Calu3 (cell line): Measurements from ENCODE around the gene FBXW8. TPM values are rescaled to one million over a fixed set of nuclear protein-coding genes. Genes with fewer than 3 reads are reported as not detected.

Source experiments
- BruUV-seq: library from RNA; stranded (reverse); fragments of 400-500 nt; replicated peaks from 2 replicates; lab custom pipeline; 2021; lab: Mats Ljungman, UMichigan
- CTCF ChIA-PET: fragments of 300-600 bp; sonication (Branson Sonifier 250); formaldehyde crosslinking; loops from one replicate; lab custom pipeline; 2022; ENCODE audit warnings: antibody characterized with exemption; lab: Charles Lee
- DNase-seq: peaks from one replicate; pipeline ENCODE4 v3.0.0; 2022
- H3K27ac Mint-ChIP-seq: one replicate; pipeline ENCODE4 v1.8.0; 2022; ENCODE audit warnings: mixed read lengths; ENCODE audit not compliant: unreplicated experiment
- H3K27me3 Mint-ChIP-seq: one replicate; pipeline ENCODE4 v1.8.0; 2022; ENCODE audit warnings: mixed read lengths; ENCODE audit not compliant: unreplicated experiment
- H3K36me3 Mint-ChIP-seq: one replicate; pipeline ENCODE4 v1.8.0; 2022; ENCODE audit warnings: mild to moderate bottlenecking, moderate library complexity, mixed read lengths; ENCODE audit not compliant: insufficient read depth, unreplicated experiment
- H3K4me1 Mint-ChIP-seq: one replicate; pipeline ENCODE4 v1.8.0; 2022; ENCODE audit warnings: mild to moderate bottlenecking, low read depth, mixed read lengths; ENCODE audit not compliant: unreplicated experiment
- H3K4me3 Mint-ChIP-seq: one replicate; pipeline ENCODE4 v1.8.0; 2022; ENCODE audit warnings: mild to moderate bottlenecking, low read depth, moderate library complexity, mixed read lengths; ENCODE audit not compliant: unreplicated experiment
- H3K9me3 Mint-ChIP-seq: one replicate; pipeline ENCODE4 v1.8.0; 2022; ENCODE audit warnings: low read depth, mixed read lengths; ENCODE audit not compliant: unreplicated experiment
- intact Hi-C: fragments of 100-400 bp; cut with micrococcal nuclease; formaldehyde crosslinking; loops from one replicate; pipeline ENCODE4 v1.10.0; 2022; ENCODE audit not compliant: unreplicated experiment
- total RNA-seq: library from RNA; stranded (reverse); gene quantifications from 2 replicates; pipeline ENCODE4 v1.2.3, GENCODE V29; 2022
- TF ChIP-seq, protein P1 (sequence below): fragments of 200-600 bp; IDR thresholded peaks from one replicate; pipeline ENCODE4 v1.8.0; 2022; ENCODE audit warnings: antibody characterized with exemption; ENCODE audit not compliant: unreplicated experiment

Gene FBXW8
- total RNA-seq, 1 experiment from 2014 or later = 18.2 TPM

DNA sequence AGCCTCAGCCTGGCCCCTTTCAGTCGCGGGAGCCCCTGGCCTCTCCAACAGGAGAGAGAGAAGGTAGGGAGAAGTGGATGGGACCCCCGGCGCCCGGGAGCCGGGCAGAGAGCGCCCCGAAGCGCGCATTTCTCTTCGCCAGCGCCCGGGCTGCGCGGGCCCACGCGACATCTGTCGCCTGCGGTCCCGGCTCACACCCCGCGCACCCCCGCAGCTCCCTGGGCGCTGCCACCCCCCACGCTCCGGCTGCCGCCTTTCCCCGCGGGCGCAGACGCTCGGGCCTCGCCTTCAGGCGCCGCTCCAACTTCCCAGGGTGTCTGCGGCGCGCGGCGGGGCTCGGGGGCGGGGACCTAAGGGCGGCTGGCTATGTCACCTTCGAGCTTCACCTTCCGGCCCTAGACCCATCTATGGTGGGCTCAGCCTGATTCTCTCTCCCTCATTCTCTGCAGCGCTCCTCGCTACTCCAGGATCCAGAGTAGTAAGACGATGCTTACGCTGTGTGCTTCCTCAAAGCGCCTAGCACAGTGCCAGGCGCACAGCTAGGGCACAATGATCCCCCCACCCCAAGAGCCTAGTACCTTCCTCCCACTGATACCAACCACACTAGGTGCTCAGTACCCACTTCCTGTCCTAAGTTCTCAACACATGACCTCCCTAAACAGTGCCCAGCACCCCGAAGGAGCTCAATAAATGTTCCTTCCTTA lies 31.1 kb upstream of the FBXW8 start:
- H3K27me3 Mint-ChIP-seq = peaks cover 91% of the 10 kb centered on the region
- no TSS peak for BruUV-seq
- H3K27ac Mint-ChIP-seq = no peak overlapping the region

DNA sequence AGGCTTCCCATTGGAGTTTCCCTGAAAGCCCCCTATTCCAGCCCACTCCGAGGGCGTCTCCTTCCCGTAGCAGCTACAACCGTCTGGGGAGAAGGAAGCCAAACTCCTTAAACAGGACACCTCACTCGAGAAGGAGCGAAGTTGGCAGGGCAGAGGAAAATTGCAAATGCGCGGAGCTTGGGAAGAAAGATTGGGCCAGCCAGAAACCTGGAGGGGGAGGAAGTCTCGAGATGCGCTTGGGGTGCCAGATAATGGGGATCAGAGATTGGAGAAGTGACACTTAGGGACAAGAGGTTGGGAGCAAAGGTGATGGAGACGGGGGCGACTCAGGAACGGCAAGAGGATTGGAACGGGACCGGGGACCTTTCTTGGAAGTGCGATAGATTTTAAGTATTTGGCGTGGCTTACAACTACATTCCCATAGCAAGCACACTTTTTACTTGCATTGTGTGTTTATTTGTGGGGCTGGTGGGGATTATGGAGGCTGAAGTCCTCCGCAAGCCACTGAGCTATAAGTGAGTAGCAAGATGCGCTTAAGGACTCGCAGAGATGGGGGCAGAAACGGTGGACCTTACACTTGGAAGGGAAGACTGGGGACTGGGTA lies 30.4 kb upstream of the FBXW8 start:
- Mint-ChIP-seq H3K36me3 (peaks cover 11% of the 10 kb centered on the region), H3K27me3 (peaks cover 88% of the 10 kb centered on the region), H3K27ac (no peak overlapping the region), H3K9me3 (no peaks in the 10 kb centered on the region), H3K4me1 (peaks cover 30% of the 10 kb centered on the region), H3K4me3 (peak overlapping the region; percentile 65)
- BruUV-seq = no TSS peak
- intact Hi-C loops = loop anchor here (10.0 kb wide), 1 partner anchor 146 kb away; the partner anchor contains the start of genes RNFT2 and SPRING1
- CTCF ChIA-PET = interaction anchor here (0.5 to 1.5 kb wide), 2 partner anchors 8 to 1949 kb away, joined by 5 to 7 read pairs; no protein-coding TSS in a partner anchor
- DNase-seq = no peak
- TF ChIP-seq, protein P1, sequence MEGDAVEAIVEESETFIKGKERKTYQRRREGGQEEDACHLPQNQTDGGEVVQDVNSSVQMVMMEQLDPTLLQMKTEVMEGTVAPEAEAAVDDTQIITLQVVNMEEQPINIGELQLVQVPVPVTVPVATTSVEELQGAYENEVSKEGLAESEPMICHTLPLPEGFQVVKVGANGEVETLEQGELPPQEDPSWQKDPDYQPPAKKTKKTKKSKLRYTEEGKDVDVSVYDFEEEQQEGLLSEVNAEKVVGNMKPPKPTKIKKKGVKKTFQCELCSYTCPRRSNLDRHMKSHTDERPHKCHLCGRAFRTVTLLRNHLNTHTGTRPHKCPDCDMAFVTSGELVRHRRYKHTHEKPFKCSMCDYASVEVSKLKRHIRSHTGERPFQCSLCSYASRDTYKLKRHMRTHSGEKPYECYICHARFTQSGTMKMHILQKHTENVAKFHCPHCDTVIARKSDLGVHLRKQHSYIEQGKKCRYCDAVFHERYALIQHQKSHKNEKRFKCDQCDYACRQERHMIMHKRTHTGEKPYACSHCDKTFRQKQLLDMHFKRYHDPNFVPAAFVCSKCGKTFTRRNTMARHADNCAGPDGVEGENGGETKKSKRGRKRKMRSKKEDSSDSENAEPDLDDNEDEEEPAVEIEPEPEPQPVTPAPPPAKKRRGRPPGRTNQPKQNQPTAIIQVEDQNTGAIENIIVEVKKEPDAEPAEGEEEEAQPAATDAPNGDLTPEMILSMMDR = no peak

More for the DNA sequence above, 31.1 kb upstream of the FBXW8 start:
- Mint-ChIP-seq H3K36me3 (peaks cover 11% of the 10 kb centered on the region), H3K4me3 (peak overlapping the region; percentile 65), H3K9me3 (no peaks in the 10 kb centered on the region), H3K4me1 (peaks cover 30% of the 10 kb centered on the region)
- intact Hi-C loops = loop anchor here (10.0 kb wide), 1 partner anchor 145 kb away; the partner anchor contains the start of genes RNFT2 and SPRING1
- no peak for DNase-seq
- TF ChIP-seq, protein P1 = no peak
- CTCF ChIA-PET = interaction anchor here (1.5 kb wide), 1 partner anchor 7 kb away, joined by 7 read pairs; no protein-coding TSS in a partner anchor

DNA sequence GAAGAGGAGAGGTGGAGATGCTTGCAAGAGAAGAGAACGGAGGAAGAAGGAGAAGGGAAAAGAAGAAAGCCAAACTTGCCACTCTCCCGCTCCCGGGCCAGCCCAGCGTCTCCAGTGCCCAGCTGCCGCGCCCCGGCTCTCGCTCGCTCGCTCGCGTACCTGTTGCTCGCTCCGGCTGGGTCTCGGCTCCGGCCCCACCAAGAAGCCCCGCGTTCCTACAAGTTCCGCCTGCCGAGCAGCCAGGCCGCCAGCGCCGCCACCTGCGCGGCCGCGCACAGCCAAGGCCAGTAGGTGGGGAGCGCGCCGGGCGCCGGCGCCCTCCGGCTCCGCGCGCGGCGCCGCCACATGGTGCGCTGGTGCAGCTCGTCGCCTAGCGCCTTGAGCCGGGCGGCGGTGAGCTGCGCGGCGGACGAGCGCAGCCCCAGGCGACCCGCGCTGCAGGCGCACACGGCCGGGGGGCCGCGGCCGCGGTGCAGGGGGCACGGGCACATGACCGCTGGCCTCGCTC lies 29.9 kb upstream of the FBXW8 start:
- H3K4me3 Mint-ChIP-seq = peak overlapping the region; percentile 65
- CTCF ChIA-PET = interaction anchor here (0.5 to 1.5 kb wide), 2 partner anchors 9 to 1948 kb away, joined by 5 to 7 read pairs; no protein-coding TSS in a partner anchor
- no TSS peak for BruUV-seq
- H3K36me3 Mint-ChIP-seq = peaks cover 11% of the 10 kb centered on the region
- DNase-seq = peak; percentile 61
- intact Hi-C loops = loop anchor here (10.0 kb wide), 1 partner anchor 146 kb away; the partner anchor contains the start of genes RNFT2 and SPRING1
- peaks cover 84% of the 10 kb centered on the region for H3K27me3 Mint-ChIP-seq
- TF ChIP-seq, protein P1 = no peak
- no peaks in the 10 kb centered on the region for H3K9me3 Mint-ChIP-seq
- H3K27ac Mint-ChIP-seq = no peak overlapping the region
- H3K4me1 Mint-ChIP-seq = peaks cover 30% of the 10 kb centered on the region

DNA sequence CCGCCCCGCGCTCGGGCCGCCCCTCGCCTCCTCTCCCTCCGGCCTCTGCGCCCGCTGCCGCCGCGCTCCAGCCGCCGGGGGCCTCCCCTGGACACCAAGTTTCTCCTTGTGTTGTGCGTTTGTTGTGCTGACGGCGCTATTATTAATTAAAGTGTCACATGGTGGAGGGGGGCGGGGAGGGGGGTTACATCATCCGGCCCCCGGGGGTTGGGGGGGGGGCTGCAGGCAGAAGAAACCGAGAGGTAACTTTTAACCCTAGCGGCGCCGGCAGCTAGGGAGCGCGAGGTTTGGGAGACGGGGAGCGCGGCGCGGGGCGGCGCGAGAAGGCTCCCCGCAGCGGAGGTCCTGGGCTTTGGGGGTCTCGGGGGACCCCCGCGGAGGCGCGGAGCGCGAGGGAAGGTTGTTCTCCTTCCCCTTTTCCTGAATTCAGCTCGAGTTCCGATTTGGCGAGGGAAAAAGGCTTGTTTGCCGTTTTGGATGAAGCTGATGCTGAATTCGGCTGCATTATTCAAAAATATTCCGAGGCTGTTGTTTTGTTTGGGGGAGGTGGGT lies 29.3 kb upstream of the FBXW8 start, which contains the start of gene HRK:
TSS of gene HRK (minus strand) at position 117 of the 552 bp plus-strand sequence. CDS start 134 bp downstream, outside the sequence.
- intact Hi-C loops = loop anchor here (10.0 kb wide), 1 partner anchor 147 kb away; the partner anchor contains the start of genes RNFT2 and SPRING1
- no peaks in the 10 kb centered on the region for H3K9me3 Mint-ChIP-seq
- peaks cover 11% of the 10 kb centered on the region for H3K36me3 Mint-ChIP-seq
- DNase-seq = peak; percentile 38
- BruUV-seq = no TSS peak
- peaks cover 30% of the 10 kb centered on the region for H3K4me1 Mint-ChIP-seq
- CTCF ChIA-PET = interaction anchor here (1.5 kb wide), 1 partner anchor 9 kb away, joined by 7 read pairs; no protein-coding TSS in a partner anchor
- H3K4me3 Mint-ChIP-seq = peak within 1 kb of the TSS; percentile 65
- peaks cover 79% of the 10 kb centered on the region for H3K27me3 Mint-ChIP-seq
- TF ChIP-seq, protein P1 = no peak
- H3K27ac Mint-ChIP-seq = no peak within 1 kb of the TSS
